Thoracic aorta (tissue), 2 donors: Measurements from ENCODE around the gene PEX11B. TPM values are rescaled to one million over a fixed set of nuclear protein-coding genes. Genes with fewer than 3 reads are reported as not detected.

Source experiments
- ATAC-seq: fragments of 150-250 bp; one replicate; pipeline ENCODE4 v1.8.0; 2017; ENCODE audit warnings: low read depth; ENCODE audit not compliant: insufficient number of reproducible peaks, low FRiP score
- DNase-seq: peaks from one replicate; pipeline ENCODE4 v3.0.0-alpha.2; 2020; ENCODE audit warnings: low spot score
- H3K27ac ChIP-seq, 2 donors: fragments of 200-600 bp; sonication (generic); 1 replicate in 1 of 2; 2 replicates in 1 of 2; pipeline ENCODE4 v1.5.1; 2016; ENCODE audit warnings: mild to moderate bottlenecking in 2 of 2, moderate library complexity in 2 of 2
- H3K27me3 ChIP-seq: fragments of 200-600 bp; sonication (generic); replicated peaks from 2 replicates; pipeline ENCODE4 v1.6.0; 2016; ENCODE audit warnings: mild to moderate bottlenecking; ENCODE audit not compliant: insufficient read depth
- H3K36me3 ChIP-seq: fragments of 200-600 bp; sonication (generic); one replicate; pipeline ENCODE4 v1.5.1; 2016
- H3K4me1 ChIP-seq, 2 donors: fragments of 200-600 bp; sonication (generic); 1 replicate in 1 of 2; 2 replicates in 1 of 2; pipeline versions ENCODE4 v1.5.1 to v1.6.0; 2016; ENCODE audit warnings: low read depth in 2 of 2, mild to moderate bottlenecking in 1 of 2; ENCODE audit not compliant: control insufficient read depth in 1 of 2
- H3K4me3 ChIP-seq: fragments of 200-600 bp; sonication (generic); 2 replicates; pipeline ENCODE4 v1.5.1; 2016; ENCODE audit warnings: mild to moderate bottlenecking
- H3K9me3 ChIP-seq: fragments of 200-600 bp; sonication (generic); 2 replicates; pipeline ENCODE4 v1.5.1; 2016
- CTCF ChIP-seq: fragments of 200-600 bp; sonication (generic); IDR thresholded peaks from one replicate; pipeline ENCODE4 v1.5.1; 2019; ENCODE audit warnings: antibody characterized with exemption
- total RNA-seq, 2 donors: library from RNA; depleted of rRNA; stranded (reverse); fragments of >200 nt; gene quantifications; one replicate each; pipeline versions ENCODE4 v1.1.0 to v1.2.3, GENCODE V29; 2016

The PEX11B gene
- total RNA-seq: 10 to 100 TPM; 21.7 to 25.3 TPM

- peak within 1 kb of the TSS; percentile 86 for H3K4me3 ChIP-seq
- H3K9me3 ChIP-seq: no peaks in the 10 kb centered on the region
- peaks cover 11% of the 10 kb centered on the region for H3K36me3 ChIP-seq
- ATAC-seq (peak; percentile 81), DNase-seq (peak; percentile 65)
- H3K27me3 ChIP-seq: no peaks in the 10 kb centered on the region
- peaks cover 18 to 29% of the 10 kb centered on the region in 2 donors for H3K4me1 ChIP-seq
- TF ChIP-seq CTCF: no peak
- H3K27ac ChIP-seq: peak within 1 kb of the TSS; percentile 82 to 83
Measured at GRCh38 chr1:145918144-145918991, at the start of gene PEX11B. TSS of gene PEX11B (minus strand) at chr1:145918717. CDS start at chr1:145918688, 29 bp downstream.

- TF ChIP-seq CTCF: no peak
- H3K27ac ChIP-seq: no peak overlapping the region
- DNase-seq (no peak), ATAC-seq (no peak)
- H3K36me3 ChIP-seq: no peaks in the 10 kb centered on the region
- no peaks in the 10 kb centered on the region for H3K9me3 ChIP-seq
- H3K4me3 ChIP-seq: no peak overlapping the region
- no peaks in the 10 kb centered on the region for H3K27me3 ChIP-seq
- H3K4me1 ChIP-seq: peaks cover 19 to 29% of the 10 kb centered on the region in 2 donors
Measured at GRCh38 chr1:145967288-145967687, 48.8 kb upstream of the PEX11B start.

GRCh38 chr1:145965119-145965744 is 46.7 kb upstream of the PEX11B start:
- H3K27ac ChIP-seq: peak overlapping the region; percentile 88 to 93
- H3K4me3 ChIP-seq: peak overlapping the region; percentile 92
- H3K27me3 ChIP-seq: no peaks in the 10 kb centered on the region
- DNase-seq: no peak
- ATAC-seq: no peak
- H3K4me1 ChIP-seq: peaks cover 19 to 29% of the 10 kb centered on the region in 2 donors
- no peak for TF ChIP-seq CTCF
- H3K9me3 ChIP-seq: no peaks in the 10 kb centered on the region
- no peaks in the 10 kb centered on the region for H3K36me3 ChIP-seq

GRCh38 chr1:145964328-145965118 is 46.0 kb upstream of the PEX11B start, which contains the start of the genes ANKRD34A and POLR3GL:
TSS of gene ANKRD34A (minus strand) at chr1:145964575. CDS start at chr1:145961759, 2,816 bp downstream.
TSS of gene POLR3GL (plus strand) at chr1:145964690. CDS start at chr1:145974866, 10,176 bp downstream.
- peaks cover 19 to 35% of the 10 kb centered on the region in 2 donors for H3K4me1 ChIP-seq

More at GRCh38 chr1:145964328-145965118, 46.0 kb upstream of the PEX11B start, which contains the start of the genes ANKRD34A and POLR3GL:
- H3K27me3 ChIP-seq: no peaks in the 10 kb centered on the region
- H3K36me3 ChIP-seq: no peaks in the 10 kb centered on the region
- DNase-seq (peak; percentile 91), ATAC-seq (peak; percentile 75)
- no peak for TF ChIP-seq CTCF
- H3K27ac ChIP-seq: peak within 1 kb of the TSS; percentile 88 to 93
- peak within 1 kb of the TSS; percentile 92 for H3K4me3 ChIP-seq
- H3K9me3 ChIP-seq: no peaks in the 10 kb centered on the region
